Loucy (cell line): ENCODE data around the gene RBPJL.

ENCODE experiments used
- H2AFZ ChIP-seq: fragments of 200-600 bp; sonication (generic); 2 replicates; pipeline ENCODE4 v1.6.0; 2016; ENCODE audit warnings: antibody characterized with exemption, mild to moderate bottlenecking, low read length, moderate library complexity
- H3F3A ChIP-seq: fragments of 200-600 bp; 2 replicates; pipeline ENCODE4 v1.6.0; 2016; ENCODE audit warnings: antibody characterized with exemption, low read depth, mild to moderate bottlenecking
- H3K27me3 ChIP-seq: fragments of 200-600 bp; sonication (generic); 2 replicates; pipeline ENCODE4 v1.6.1; 2014; ENCODE audit warnings: low read length, mild to moderate bottlenecking; ENCODE audit not compliant: insufficient read depth, poor library complexity, severe bottlenecking
- H3K36me3 ChIP-seq: fragments of 200-600 bp; sonication (generic); 2 replicates; pipeline ENCODE4 v1.6.1; 2016; ENCODE audit warnings: low read length; ENCODE audit not compliant: insufficient read depth
- H3K4me1 ChIP-seq: fragments of 200-600 bp; sonication (generic); 2 replicates; pipeline ENCODE4 v1.5.1; 2014; ENCODE audit warnings: low read length, mild to moderate bottlenecking; ENCODE audit not compliant: insufficient read depth, poor library complexity, severe bottlenecking
- H3K4me2 ChIP-seq: fragments of 200-600 bp; sonication (generic); 2 replicates; pipeline ENCODE4 v1.6.0; 2014; ENCODE audit warnings: antibody characterized with exemption, low read length, low read depth, mild to moderate bottlenecking; ENCODE audit not compliant: poor library complexity, severe bottlenecking
- H3K4me3 ChIP-seq: fragments of 200-600 bp; sonication (generic); 2 replicates; pipeline ENCODE4 v1.5.1; 2014; ENCODE audit warnings: low read length, mild to moderate bottlenecking, mixed read lengths; ENCODE audit not compliant: poor library complexity, severe bottlenecking
- H3K79me2 ChIP-seq: fragments of 200-600 bp; sonication (generic); 2 replicates; pipeline ENCODE4 v1.6.1; 2014; ENCODE audit warnings: low read length; ENCODE audit not compliant: insufficient read depth
- H3K9ac ChIP-seq: fragments of 200-600 bp; sonication (generic); 2 replicates; pipeline ENCODE4 v1.6.0; 2014; ENCODE audit warnings: mild to moderate bottlenecking, low read depth, low read length, moderate library complexity; ENCODE audit not compliant: poor library complexity, severe bottlenecking
- H3K9me2 ChIP-seq: fragments of 200-600 bp; sonication (generic); replicated peaks from 2 replicates; pipeline ENCODE4 v1.6.1; 2016; ENCODE audit warnings: low read depth, low read length, mixed read lengths
- H3K9me3 ChIP-seq: fragments of 200-600 bp; sonication (generic); 2 replicates; pipeline ENCODE4 v1.6.1; 2014; ENCODE audit warnings: mild to moderate bottlenecking, antibody characterized with exemption, low read length, low read depth; ENCODE audit not compliant: insufficient read depth
- H4K20me1 ChIP-seq: fragments of 200-600 bp; sonication (generic); 2 replicates; pipeline ENCODE4 v1.6.0; 2014; ENCODE audit warnings: antibody characterized with exemption, low read length, mild to moderate bottlenecking; ENCODE audit not compliant: insufficient read depth, poor library complexity, severe bottlenecking
- CTCF ChIP-seq: fragments of 200-600 bp; sonication (generic); conservative IDR thresholded peaks from 2 replicates; pipeline ENCODE4 v1.5.1; 2014; ENCODE audit warnings: mild to moderate bottlenecking, antibody characterized with exemption, low read length
- EZH2phosphoT487 ChIP-seq: fragments of 200-600 bp; IDR thresholded peaks from 2 replicates; pipeline ENCODE4 v1.6.1; 2018; ENCODE audit warnings: antibody characterized with exemption, mild to moderate bottlenecking, moderate library complexity, borderline replicate concordance

RBPJL gene

GRCh38 chr20:45340236-45340847 lies 33.7 kb downstream of the RBPJL start:
- H3K4me3 ChIP-seq, result no peak overlapping the region
- no peaks in the 10 kb centered on the region for H4K20me1 ChIP-seq
- no peak overlapping the region for H2AFZ ChIP-seq
- H3K4me2 ChIP-seq, result no peak overlapping the region
- H3K27me3 ChIP-seq, result no peaks in the 10 kb centered on the region
- H3K4me1 ChIP-seq, result peaks cover 21% of the 10 kb centered on the region
- H3K9me3 ChIP-seq, result no peaks in the 10 kb centered on the region
- TF ChIP-seq CTCF (no peak), EZH2phosphoT487 (no peak)
- no peaks in the 10 kb centered on the region for H3K9me2 ChIP-seq
- H3K79me2 ChIP-seq, result no peaks in the 10 kb centered on the region
- H3F3A ChIP-seq, result no peaks in the 10 kb centered on the region
- H3K9ac ChIP-seq, result no peak overlapping the region
- H3K36me3 ChIP-seq, result no peaks in the 10 kb centered on the region

- Histone ChIP-seq H3K4me2 (no peak overlapping the region), H3K4me1 (peaks cover 27% of the 10 kb centered on the region), H3K9ac (no peak overlapping the region), H3K79me2 (no peaks in the 10 kb centered on the region), H3K9me3 (no peaks in the 10 kb centered on the region), H3F3A (no peaks in the 10 kb centered on the region), H2AFZ (no peak overlapping the region), H3K36me3 (no peaks in the 10 kb centered on the region), H3K27me3 (no peaks in the 10 kb centered on the region), H3K9me2 (no peaks in the 10 kb centered on the region), H3K4me3 (no peak overlapping the region), H4K20me1 (no peaks in the 10 kb centered on the region)
- TF ChIP-seq EZH2phosphoT487 (no peak), CTCF (no peak)
These were observed 34.3 kb downstream of the RBPJL start for GRCh38 chr20:45340951-45341350.

- H3F3A ChIP-seq, result no peaks in the 10 kb centered on the region
These were observed 34.9 kb downstream of the RBPJL start for GRCh38 chr20:45341579-45341938.

More at GRCh38 chr20:45341579-45341938, 34.9 kb downstream of the RBPJL start:
- no peaks in the 10 kb centered on the region for H3K36me3 ChIP-seq
- no peak overlapping the region for H3K4me3 ChIP-seq
- H3K9ac ChIP-seq, result no peak overlapping the region
- H3K9me3 ChIP-seq, result no peaks in the 10 kb centered on the region
- no peaks in the 10 kb centered on the region for H4K20me1 ChIP-seq
- H3K4me1 ChIP-seq, result peaks cover 33% of the 10 kb centered on the region
- no peak overlapping the region for H2AFZ ChIP-seq
- H3K79me2 ChIP-seq, result no peaks in the 10 kb centered on the region
- no peaks in the 10 kb centered on the region for H3K27me3 ChIP-seq
- H3K9me2 ChIP-seq, result no peaks in the 10 kb centered on the region
- TF ChIP-seq CTCF, result no peak
- no peak for TF ChIP-seq EZH2phosphoT487
- no peak overlapping the region for H3K4me2 ChIP-seq
